Neural cell (in vitro differentiated cells): ENCODE data around the gene SSMEM1. TPM values are rescaled to one million over a fixed set of nuclear protein-coding genes. Genes with fewer than 3 reads are reported as not detected.

Source experiments
- H2AFZ ChIP-seq: fragments of 200-600, 300-800 bp; sonication (generic), shearing (Covaris generic); 2 replicates; pipeline ENCODE4 v1.6.0; 2014; ENCODE audit warnings: low read depth, mild to moderate bottlenecking, antibody characterized with exemption, low read length, moderate library complexity
- H3F3A ChIP-seq: fragments of 200-600 bp; shearing (Covaris generic); 2 replicates; pipeline ENCODE4 v1.6.1; 2016; ENCODE audit warnings: mild to moderate bottlenecking, moderate library complexity, mixed read lengths, antibody characterized with exemption, low read length; ENCODE audit not compliant: insufficient read depth, poor library complexity, severe bottlenecking
- H3K27ac ChIP-seq: fragments of 200-600, 300-800 bp; sonication (generic), shearing (Covaris generic); 2 replicates; pipeline ENCODE4 v1.5.1; 2014; ENCODE audit warnings: mild to moderate bottlenecking, low read length, moderate library complexity
- H3K27me3 ChIP-seq: fragments of 300-800, 200-600 bp; sonication (generic), shearing (Covaris generic); 2 replicates; pipeline ENCODE4 v1.6.0; 2014; ENCODE audit warnings: mild to moderate bottlenecking, low read depth, low read length, moderate library complexity; ENCODE audit not compliant: insufficient read depth
- H3K36me3 ChIP-seq: fragments of 300-800, 200-600 bp; sonication (generic), shearing (Covaris generic); 2 replicates; pipeline ENCODE4 v1.5.1; 2014; ENCODE audit warnings: mild to moderate bottlenecking, antibody characterized with exemption, low read length, moderate library complexity; ENCODE audit not compliant: insufficient read depth
- H3K4me2 ChIP-seq: fragments of 300-800, 200-600 bp; sonication (generic), shearing (Covaris generic); 2 replicates; pipeline ENCODE4 v1.6.0; 2014; ENCODE audit warnings: mild to moderate bottlenecking, low read length
- H3K4me3 ChIP-seq: fragments of 300-800, 200-600 bp; sonication (generic), shearing (Covaris generic); 2 replicates; pipeline ENCODE4 v1.5.1; 2014; ENCODE audit warnings: mild to moderate bottlenecking, low read length, moderate library complexity
- H3K79me2 ChIP-seq: fragments of 200-600 bp; shearing (Covaris generic); replicated peaks from 2 replicates; pipeline ENCODE4 v1.6.0; 2014; ENCODE audit warnings: mild to moderate bottlenecking, low read length, moderate library complexity; ENCODE audit not compliant: insufficient read depth
- H3K9ac ChIP-seq: fragments of 300-800, 200-600 bp; sonication (generic), shearing (Covaris generic); 2 replicates; pipeline ENCODE4 v1.6.1; 2016; ENCODE audit warnings: mild to moderate bottlenecking, low read length, mixed read lengths
- H3K9me2 ChIP-seq: fragments of 200-600 bp; shearing (Covaris generic); 2 replicates; pipeline ENCODE4 v1.6.1; 2016; ENCODE audit warnings: mild to moderate bottlenecking, low read length, mixed read lengths; ENCODE audit not compliant: insufficient read depth
- H3K9me3 ChIP-seq: fragments of 200-600, 300-800 bp; sonication (generic), shearing (Covaris generic); 2 replicates; pipeline ENCODE4 v1.6.1; 2016; ENCODE audit warnings: mild to moderate bottlenecking, mixed run types, low read length, moderate library complexity, mixed read lengths
- H4K20me1 ChIP-seq: fragments of 200-600 bp; shearing (Covaris generic); 2 replicates; pipeline ENCODE4 v1.6.1; 2016; ENCODE audit warnings: mild to moderate bottlenecking, mixed run types; ENCODE audit not compliant: insufficient read depth
- CTCF ChIP-seq: fragments of 450-650 bp; IDR thresholded peaks from 2 replicates; pipeline ENCODE4 v1.5.1; 2014; ENCODE audit warnings: antibody characterized with exemption, mild to moderate bottlenecking, moderate library complexity; ENCODE audit not compliant: poor library complexity, severe bottlenecking
- EP300 ChIP-seq: fragments of 450-650 bp; conservative IDR thresholded peaks from 2 replicates; pipeline ENCODE4 v1.6.1; 2014; ENCODE audit warnings: antibody characterized with exemption, mild to moderate bottlenecking, moderate library complexity; ENCODE audit not compliant: poor library complexity, severe bottlenecking
- EZH2 ChIP-seq: fragments of 200-600, 300-800 bp; shearing (Covaris generic), sonication (generic); IDR thresholded peaks from 2 replicates; pipeline ENCODE4 v1.6.1; 2014; ENCODE audit warnings: antibody characterized with exemption, low read length, borderline replicate concordance, mild to moderate bottlenecking; ENCODE audit not compliant: insufficient read depth, poor library complexity, severe bottlenecking
- MXI1 ChIP-seq: fragments of 450-650 bp; conservative IDR thresholded peaks from 2 replicates; pipeline ENCODE4 v1.6.1; 2014; ENCODE audit warnings: antibody characterized with exemption, mild to moderate bottlenecking; ENCODE audit not compliant: poor library complexity, severe bottlenecking
- POLR2AphosphoS5 ChIP-seq: IDR thresholded peaks from 2 replicates; pipeline ENCODE4 v1.6.1; 2012
- RAD21 ChIP-seq: fragments of 450-650 bp; conservative IDR thresholded peaks from 2 replicates; pipeline ENCODE4 v1.6.1; 2014; ENCODE audit warnings: antibody characterized with exemption, mild to moderate bottlenecking, moderate library complexity
- SMC3 ChIP-seq: fragments of 450-650 bp; conservative IDR thresholded peaks from 2 replicates; pipeline ENCODE4 v1.6.1; 2014; ENCODE audit warnings: antibody characterized with exemption, mild to moderate bottlenecking, moderate library complexity; ENCODE audit not compliant: poor library complexity
- TAF1 ChIP-seq: IDR thresholded peaks from 2 replicates; pipeline ENCODE4 v1.6.1; 2012; ENCODE audit warnings: low read depth
- polyA plus RNA-seq: library from polyadenylated mRNA; depleted of rRNA; stranded (reverse); fragments of >200 nt; gene quantifications from 2 replicates; pipeline ENCODE4 v1.2.3, GENCODE V29; 2014
- TF ChIP-seq, protein P1 (sequence below): IDR thresholded peaks from 2 replicates; pipeline ENCODE4 v1.6.1; 2012; ENCODE audit warnings: borderline replicate concordance

Gene SSMEM1
- polyA plus RNA-seq, 1 donor from 2014 or later, result not detected

DNA sequence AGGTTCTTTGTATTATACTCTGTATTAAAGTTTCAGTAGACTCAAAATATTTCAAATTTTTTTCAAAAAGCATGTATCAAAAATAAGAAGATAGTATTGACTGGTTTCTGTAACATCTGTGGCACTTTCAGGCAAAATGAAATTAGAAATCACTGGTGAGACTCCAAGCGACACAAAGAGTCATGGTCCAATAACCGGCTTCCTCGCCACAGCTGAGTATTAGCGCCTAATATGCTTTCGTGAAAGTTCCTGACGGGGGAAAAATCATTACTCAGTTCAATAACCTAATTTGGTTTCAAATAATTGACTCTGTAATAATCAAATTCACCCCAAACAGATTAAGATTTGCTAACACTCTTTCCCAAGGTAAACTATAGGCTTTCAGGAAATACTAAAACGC lies 15.9 kb upstream of the SSMEM1 start:
- H3F3A ChIP-seq, result no peaks in the 10 kb centered on the region
- no peak overlapping the region for H3K9ac ChIP-seq
- no peak overlapping the region for H3K27ac ChIP-seq
- H3K9me2 ChIP-seq, result no peaks in the 10 kb centered on the region
- H3K36me3 ChIP-seq, result no peaks in the 10 kb centered on the region
- H3K9me3 ChIP-seq, result no peaks in the 10 kb centered on the region
- no peaks in the 10 kb centered on the region for H3K27me3 ChIP-seq
- TF ChIP-seq RAD21, result no peak
- no peak for TF ChIP-seq TAF1
- TF ChIP-seq, protein P1, sequence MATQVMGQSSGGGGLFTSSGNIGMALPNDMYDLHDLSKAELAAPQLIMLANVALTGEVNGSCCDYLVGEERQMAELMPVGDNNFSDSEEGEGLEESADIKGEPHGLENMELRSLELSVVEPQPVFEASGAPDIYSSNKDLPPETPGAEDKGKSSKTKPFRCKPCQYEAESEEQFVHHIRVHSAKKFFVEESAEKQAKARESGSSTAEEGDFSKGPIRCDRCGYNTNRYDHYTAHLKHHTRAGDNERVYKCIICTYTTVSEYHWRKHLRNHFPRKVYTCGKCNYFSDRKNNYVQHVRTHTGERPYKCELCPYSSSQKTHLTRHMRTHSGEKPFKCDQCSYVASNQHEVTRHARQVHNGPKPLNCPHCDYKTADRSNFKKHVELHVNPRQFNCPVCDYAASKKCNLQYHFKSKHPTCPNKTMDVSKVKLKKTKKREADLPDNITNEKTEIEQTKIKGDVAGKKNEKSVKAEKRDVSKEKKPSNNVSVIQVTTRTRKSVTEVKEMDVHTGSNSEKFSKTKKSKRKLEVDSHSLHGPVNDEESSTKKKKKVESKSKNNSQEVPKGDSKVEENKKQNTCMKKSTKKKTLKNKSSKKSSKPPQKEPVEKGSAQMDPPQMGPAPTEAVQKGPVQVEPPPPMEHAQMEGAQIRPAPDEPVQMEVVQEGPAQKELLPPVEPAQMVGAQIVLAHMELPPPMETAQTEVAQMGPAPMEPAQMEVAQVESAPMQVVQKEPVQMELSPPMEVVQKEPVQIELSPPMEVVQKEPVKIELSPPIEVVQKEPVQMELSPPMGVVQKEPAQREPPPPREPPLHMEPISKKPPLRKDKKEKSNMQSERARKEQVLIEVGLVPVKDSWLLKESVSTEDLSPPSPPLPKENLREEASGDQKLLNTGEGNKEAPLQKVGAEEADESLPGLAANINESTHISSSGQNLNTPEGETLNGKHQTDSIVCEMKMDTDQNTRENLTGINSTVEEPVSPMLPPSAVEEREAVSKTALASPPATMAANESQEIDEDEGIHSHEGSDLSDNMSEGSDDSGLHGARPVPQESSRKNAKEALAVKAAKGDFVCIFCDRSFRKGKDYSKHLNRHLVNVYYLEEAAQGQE, result no peak
- TF ChIP-seq POLR2AphosphoS5, result no peak
- no peak for TF ChIP-seq MXI1
- TF ChIP-seq CTCF, result no peak
- TF ChIP-seq EZH2, result no peak
- TF ChIP-seq SMC3, result no peak
- TF ChIP-seq EP300, result no peak
- no peaks in the 10 kb centered on the region for H4K20me1 ChIP-seq
- no peak overlapping the region for H3K4me2 ChIP-seq
- H3K79me2 ChIP-seq, result no peaks in the 10 kb centered on the region
- no peak overlapping the region for H3K4me3 ChIP-seq
- H2AFZ ChIP-seq, result no peak overlapping the region

GRCh38 chr7:130195396-130195795 lies 12.3 kb upstream of the SSMEM1 start:
- Histone ChIP-seq H3K36me3 (peaks cover 5% of the 10 kb centered on the region), H3K79me2 (peaks cover 5% of the 10 kb centered on the region), H4K20me1 (no peaks in the 10 kb centered on the region), H3K9me3 (no peaks in the 10 kb centered on the region), H3K9ac (no peak overlapping the region), H3K27me3 (no peaks in the 10 kb centered on the region), H3K9me2 (no peaks in the 10 kb centered on the region), H2AFZ (no peak overlapping the region), H3K4me3 (no peak overlapping the region), H3F3A (no peaks in the 10 kb centered on the region), H3K27ac (no peak overlapping the region), H3K4me2 (no peak overlapping the region)
- TF ChIP-seq RAD21, result no peak

DNA sequence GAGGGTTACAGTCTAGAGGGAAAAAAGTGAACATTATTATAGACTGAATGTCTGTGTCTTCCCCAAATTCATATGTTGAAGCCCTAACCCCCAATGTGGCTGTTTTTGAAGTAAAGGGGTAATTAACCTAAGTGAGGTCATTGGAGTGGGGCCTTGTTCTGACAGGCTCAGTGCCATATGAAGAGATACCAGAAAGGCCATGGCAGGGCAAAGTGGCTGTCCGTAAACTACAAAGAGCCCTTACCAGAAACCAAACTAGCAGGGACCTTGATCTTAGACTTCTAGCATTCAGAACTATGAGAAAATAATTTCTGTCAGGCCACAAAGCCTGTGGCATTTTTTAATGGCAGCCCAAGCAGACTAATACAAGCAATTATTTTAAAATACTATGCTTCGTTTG lies 11.2 kb upstream of the SSMEM1 start:
- Histone ChIP-seq H3K79me2 (peaks cover 5% of the 10 kb centered on the region), H3K36me3 (peaks cover 5% of the 10 kb centered on the region), H3K9me2 (no peaks in the 10 kb centered on the region), H3K9ac (no peak overlapping the region), H3K4me2 (no peak overlapping the region), H3F3A (no peaks in the 10 kb centered on the region), H4K20me1 (no peaks in the 10 kb centered on the region), H2AFZ (no peak overlapping the region), H3K9me3 (no peaks in the 10 kb centered on the region), H3K4me3 (no peak overlapping the region), H3K27ac (no peak overlapping the region), H3K27me3 (no peaks in the 10 kb centered on the region)
- TF ChIP-seq EP300 (no peak), TAF1 (no peak), MXI1 (no peak), POLR2AphosphoS5 (no peak), RAD21 (no peak), CTCF (no peak), EZH2 (no peak), SMC3 (no peak)
- TF ChIP-seq, protein P1, result no peak
